NCI-H510A (cell line): Measurements from ENCODE around the gene SERAC1.
"Not testable (repeated sequence)": the region's sequence is repeated elsewhere in the genome, so short reads cannot be mapped to it uniquely, and the experiment has no call there.

Experiments used
- DNase-seq: peaks from one replicate; lab custom pipeline; 2025; lab: John Stamatoyannopoulos, UW

The SERAC1 gene

GRCh38 chr6:158168040-158168289 is at the start of gene SERAC1:
Gene SERAC1 (minus strand): TSS chr6:158168262. CDS start chr6:158158363, 9,899 bp downstream.
- DNase-seq = no peak

DNA sequence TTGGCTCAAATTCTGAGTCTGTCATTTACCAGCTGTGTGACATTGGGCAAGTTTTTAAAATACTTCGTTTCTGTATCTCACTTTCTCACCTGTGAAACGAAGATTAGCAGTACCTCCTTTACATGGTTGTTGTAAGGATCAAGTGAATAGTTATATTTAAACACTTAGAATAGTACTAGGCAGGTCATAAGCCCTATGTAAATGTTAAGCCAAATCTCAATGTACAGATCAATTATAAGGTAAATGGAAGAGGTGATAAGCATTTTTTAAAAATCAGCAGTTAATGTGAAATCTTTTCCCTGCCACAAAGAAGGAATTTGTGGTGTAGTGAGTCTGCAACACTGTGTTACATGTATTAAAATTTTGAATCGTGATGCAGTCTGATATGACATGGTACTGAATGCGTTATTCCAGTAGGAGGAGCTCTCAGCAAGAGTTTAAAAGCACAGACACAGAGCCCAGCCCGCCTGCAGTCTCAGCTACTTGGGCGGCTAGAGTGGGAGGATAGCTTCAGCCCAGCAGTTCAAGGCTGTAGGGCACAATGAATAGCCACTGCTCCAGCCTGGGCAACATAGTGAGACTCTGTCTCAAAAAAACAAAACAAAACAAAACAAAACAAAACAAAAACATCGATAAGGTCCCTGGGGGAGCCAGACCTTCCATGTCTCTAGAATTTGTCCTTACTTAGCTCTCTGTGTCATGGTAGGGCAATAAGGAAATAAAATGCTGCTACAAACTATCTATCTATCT is 46.0 kb upstream of the SERAC1 start:
- DNase-seq = peak; percentile 32

DNA sequence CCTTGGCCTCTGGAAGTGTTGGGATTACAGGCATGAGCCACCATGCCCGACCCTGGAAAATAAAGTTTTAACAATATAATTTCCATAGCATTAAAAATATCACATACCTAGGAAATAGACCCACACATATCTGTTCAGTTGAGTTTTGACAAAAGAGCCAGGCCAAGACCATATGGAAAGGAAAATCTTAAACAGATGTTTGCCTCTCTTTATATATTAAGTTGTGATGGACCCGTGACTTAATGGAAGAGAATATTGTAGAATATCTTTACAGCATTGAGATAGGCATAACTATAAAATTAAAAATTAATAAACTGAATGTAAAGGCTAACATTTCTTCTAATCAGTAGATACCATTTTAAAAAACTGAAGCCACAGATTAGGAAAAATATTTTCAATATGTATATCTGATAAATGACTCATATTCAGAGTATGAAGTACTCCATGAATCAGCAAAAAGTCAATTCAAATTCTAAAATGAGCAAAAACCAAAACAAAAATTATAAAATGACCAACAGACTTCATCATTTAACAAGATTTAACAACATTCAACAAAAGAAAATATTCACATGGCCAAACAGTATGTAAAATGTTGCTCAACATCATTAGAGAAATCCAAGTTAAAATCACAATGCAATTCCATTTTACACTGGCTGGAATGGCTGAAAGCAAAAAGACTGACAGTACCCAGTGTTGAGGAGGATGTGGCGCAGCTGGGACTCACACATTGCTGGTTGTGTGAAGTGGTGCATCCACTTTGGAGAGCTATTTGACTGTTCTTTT is 43.4 kb upstream of the SERAC1 start:
- DNase-seq = no peak

DNA sequence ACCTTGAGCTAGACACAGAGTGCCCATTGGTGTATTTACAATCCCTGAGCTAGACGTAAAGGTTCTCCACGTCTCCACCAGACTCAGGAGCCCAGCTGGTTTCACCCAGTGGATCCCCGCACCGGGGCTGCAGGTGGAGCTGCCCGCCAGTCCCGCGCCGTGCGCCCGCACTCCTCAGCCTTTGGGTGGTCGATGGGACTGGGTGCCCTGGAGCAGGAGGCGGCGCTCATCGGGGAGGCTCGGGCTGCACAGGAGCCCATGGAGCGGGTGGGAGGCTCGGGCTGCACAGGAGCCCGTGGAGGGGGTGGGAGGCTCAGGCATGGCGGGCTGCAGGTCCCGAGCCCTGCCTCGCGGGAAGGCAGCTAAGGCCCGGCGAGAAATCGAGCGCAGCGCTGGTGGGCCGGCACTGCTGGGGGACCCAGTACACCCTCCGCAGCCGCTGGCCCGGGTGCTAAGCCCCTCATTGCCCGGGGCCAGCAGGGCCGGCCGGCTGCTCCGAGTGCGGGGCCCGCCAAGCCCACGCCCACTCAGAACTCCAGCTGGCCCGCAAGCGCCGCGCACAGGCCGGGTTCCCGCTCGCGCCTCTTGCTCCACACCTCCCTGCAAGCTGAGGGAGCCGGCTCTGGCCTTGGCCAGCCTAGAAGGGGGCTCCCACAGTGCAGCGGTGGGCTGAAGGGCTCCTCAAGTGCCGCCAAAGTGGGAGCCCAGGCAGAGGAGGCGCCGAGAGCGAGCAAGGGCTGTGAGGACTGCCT is 41.7 kb upstream of the SERAC1 start:
- not testable (repeated sequence) for DNase-seq

- DNase-seq = not testable (repeated sequence)
These were observed 40.4 kb upstream of the SERAC1 start for GRCh38 chr6:158208226-158209030.

DNA sequence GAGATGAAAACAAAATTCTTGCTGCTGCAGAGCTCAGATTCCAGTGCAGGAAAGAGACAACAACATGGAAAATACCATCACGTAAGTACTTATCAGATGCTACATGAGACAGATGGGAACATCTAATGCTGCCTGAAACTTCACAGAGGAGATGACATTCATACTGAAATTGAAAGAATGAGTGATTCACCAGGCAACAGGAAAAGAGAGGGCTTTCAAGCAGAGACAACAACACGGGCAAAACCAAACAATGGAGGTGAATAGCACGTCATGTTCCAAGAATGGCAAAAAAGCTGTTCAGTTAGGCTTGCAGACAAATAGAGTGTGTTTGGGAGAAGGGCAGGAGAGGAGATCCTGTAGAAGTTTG is 39.3 kb upstream of the SERAC1 start:
- DNase-seq = no peak

- no peak for DNase-seq
These were observed 38.8 kb upstream of the SERAC1 start for GRCh38 chr6:158206740-158207421.

- DNase-seq = no peak
These were observed 37.3 kb upstream of the SERAC1 start for GRCh38 chr6:158205169-158205944.

- no peak for DNase-seq
These were observed 30.4 kb upstream of the SERAC1 start for GRCh38 chr6:158198461-158198860.

- DNase-seq = no peak
These were observed 26.6 kb upstream of the SERAC1 start for GRCh38 chr6:158194487-158195280.

GRCh38 chr6:158191761-158192160 is 23.7 kb upstream of the SERAC1 start:
- DNase-seq = no peak

DNA sequence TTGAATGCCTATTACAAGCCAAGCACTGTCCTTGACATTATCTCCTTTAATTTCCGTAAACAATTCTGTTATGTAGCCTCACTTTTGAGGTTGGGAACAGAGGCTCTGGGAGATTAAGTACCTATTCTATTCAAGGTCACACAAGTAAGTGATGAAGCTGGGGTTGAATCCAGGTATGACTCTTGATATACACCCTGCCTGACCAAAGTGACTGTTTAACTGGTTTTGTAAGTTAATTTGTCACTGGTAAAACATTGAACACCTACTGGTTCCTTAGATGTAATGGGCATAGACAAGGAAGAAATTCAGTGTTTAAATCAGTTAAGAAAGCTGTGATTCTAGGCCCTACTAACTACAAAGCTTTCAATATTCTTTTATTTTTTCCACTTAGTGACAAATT is 23.0 kb upstream of the SERAC1 start:
- DNase-seq = no peak

GRCh38 chr6:158188591-158188990 is 20.5 kb upstream of the SERAC1 start:
- no peak for DNase-seq

GRCh38 chr6:158185729-158186456 is 17.8 kb upstream of the SERAC1 start:
- no peak for DNase-seq

GRCh38 chr6:158184608-158185007 is 16.5 kb upstream of the SERAC1 start:
- DNase-seq = no peak

GRCh38 chr6:158183174-158183972 is 15.3 kb upstream of the SERAC1 start:
- DNase-seq = not testable (repeated sequence)

DNA sequence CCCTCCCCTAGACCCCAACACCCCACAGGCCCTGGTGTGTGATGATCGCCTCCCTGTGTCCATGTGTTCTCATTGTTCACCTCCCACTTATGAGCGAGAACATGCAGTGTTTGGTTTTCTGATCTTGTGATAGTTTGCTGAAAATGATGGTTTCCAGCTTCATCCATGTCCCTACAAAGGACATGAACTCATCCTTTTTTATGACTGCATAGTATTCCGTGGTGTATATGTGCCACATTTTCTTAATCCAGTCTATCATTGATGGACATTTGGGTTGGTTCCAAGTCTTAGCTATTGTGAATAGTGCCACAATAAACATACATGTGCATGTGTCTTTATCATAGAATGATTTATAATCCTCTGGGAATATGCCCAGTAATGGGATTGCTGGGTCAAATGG is 9.7 kb upstream of the SERAC1 start:
- not testable (repeated sequence) for DNase-seq

GRCh38 chr6:158175111-158175510 is 7.0 kb upstream of the SERAC1 start:
- DNase-seq = no peak
